Glutamatergic neuron (in vitro differentiated cells): Measurements from ENCODE around the gene ECEL1. TPM values are rescaled to one million over a fixed set of nuclear protein-coding genes. Genes with fewer than 3 reads are reported as not detected.

ENCODE experiments used
- DNase-seq: peaks from one replicate; pipeline ENCODE4 v3.0.0; 2022
- H3K27ac Mint-ChIP-seq: one replicate; pipeline ENCODE4 v1.8.0; 2020; ENCODE audit warnings: mild to moderate bottlenecking, mixed read lengths, inconsistent platforms; ENCODE audit not compliant: unreplicated experiment
- H3K27me3 Mint-ChIP-seq: one replicate; pipeline ENCODE4 v1.8.0; 2020; ENCODE audit warnings: mild to moderate bottlenecking, moderate library complexity, mixed read lengths, inconsistent platforms; ENCODE audit not compliant: unreplicated experiment
- H3K36me3 Mint-ChIP-seq: one replicate; pipeline ENCODE4 v1.8.0; 2020; ENCODE audit warnings: mild to moderate bottlenecking, mixed read lengths, inconsistent platforms; ENCODE audit not compliant: unreplicated experiment
- H3K4me1 Mint-ChIP-seq: one replicate; pipeline ENCODE4 v1.8.0; 2020; ENCODE audit warnings: mild to moderate bottlenecking, low read depth, mixed read lengths, inconsistent platforms; ENCODE audit not compliant: unreplicated experiment
- H3K4me3 Mint-ChIP-seq: one replicate; pipeline ENCODE4 v1.8.0; 2020; ENCODE audit warnings: mild to moderate bottlenecking, mixed read lengths, inconsistent platforms; ENCODE audit not compliant: unreplicated experiment
- H3K9me3 Mint-ChIP-seq: one replicate; pipeline ENCODE4 v1.8.0; 2020; ENCODE audit warnings: mild to moderate bottlenecking, moderate library complexity, mixed read lengths, inconsistent platforms; ENCODE audit not compliant: unreplicated experiment
- CTCF ChIP-seq: fragments of 200-600 bp; sonication (generic); IDR thresholded peaks from one replicate; pipeline ENCODE4 v1.5.0; 2021; ENCODE audit not compliant: partially characterized antibody, unreplicated experiment
- total RNA-seq: library from RNA; stranded (reverse); fragmentation: NEBNext Ultra II Directional; extraction: Animal tissue kit (Norgen Biotek cat#: 25700); gene quantifications from one replicate; pipeline ENCODE4 v1.2.1, GENCODE V29; 2021; ENCODE audit not compliant: unreplicated experiment

Gene ECEL1
- total RNA-seq, 1 donor from 2014 or later, result 2.3 TPM

- no peak for TF ChIP-seq CTCF
- H3K36me3 Mint-ChIP-seq, result peaks cover 3% of the 10 kb centered on the region
- no peak overlapping the region for H3K27ac Mint-ChIP-seq
- H3K4me3 Mint-ChIP-seq, result peak overlapping the region; percentile 34
- peaks cover 15% of the 10 kb centered on the region for H3K27me3 Mint-ChIP-seq
- H3K9me3 Mint-ChIP-seq, result peaks cover 7% of the 10 kb centered on the region
- DNase-seq, result peak; percentile 84
- H3K4me1 Mint-ChIP-seq, result peaks cover 13% of the 10 kb centered on the region
Observed at GRCh38 chr2:232502911-232503808, 15.5 kb upstream of the ECEL1 start.

GRCh38 chr2:232502511-232502910 lies 14.9 kb upstream of the ECEL1 start:
- Mint-ChIP-seq H3K4me1 (peaks cover 13% of the 10 kb centered on the region), H3K27me3 (peaks cover 15% of the 10 kb centered on the region), H3K36me3 (peaks cover 3% of the 10 kb centered on the region), H3K4me3 (peak overlapping the region; percentile 79), H3K9me3 (peaks cover 7% of the 10 kb centered on the region), H3K27ac (peak overlapping the region; percentile 59)
- TF ChIP-seq CTCF, result no peak
- DNase-seq, result no peak

DNA sequence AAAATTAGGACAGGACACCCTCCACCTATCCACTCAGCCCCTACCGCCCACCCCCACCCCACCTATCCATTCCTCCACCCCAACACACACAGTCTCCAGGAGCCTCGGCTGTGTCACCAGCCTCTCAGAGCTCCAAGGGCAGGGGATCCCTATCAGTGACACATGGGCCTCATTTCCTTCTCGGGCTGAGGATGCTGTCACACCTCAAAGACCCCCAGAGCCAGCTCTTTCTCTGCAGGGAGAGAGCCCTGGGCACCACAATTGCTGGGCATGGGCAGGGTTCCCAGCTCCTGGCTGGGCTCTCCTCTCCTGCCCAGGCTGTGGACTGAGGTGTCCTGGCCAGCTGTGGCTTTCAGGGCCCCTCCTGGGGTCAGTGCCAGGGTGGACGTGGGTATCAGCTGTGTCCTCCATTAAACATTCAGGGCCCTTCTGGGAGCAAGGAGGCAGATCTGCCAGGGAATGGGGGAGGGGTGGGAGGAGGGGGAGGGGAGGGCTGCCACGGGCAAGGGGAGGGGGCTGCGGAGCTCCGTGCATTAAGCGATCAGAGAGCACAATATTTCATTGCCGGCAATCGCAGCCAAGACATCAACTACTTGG lies 14.3 kb upstream of the ECEL1 start:
- Mint-ChIP-seq H3K27me3 (peaks cover 13% of the 10 kb centered on the region), H3K27ac (no peak overlapping the region), H3K4me3 (peak overlapping the region; percentile 79), H3K4me1 (peaks cover 13% of the 10 kb centered on the region), H3K9me3 (peaks cover 7% of the 10 kb centered on the region), H3K36me3 (peaks cover 3% of the 10 kb centered on the region)
- DNase-seq, result no peak
- no peak for TF ChIP-seq CTCF

DNA sequence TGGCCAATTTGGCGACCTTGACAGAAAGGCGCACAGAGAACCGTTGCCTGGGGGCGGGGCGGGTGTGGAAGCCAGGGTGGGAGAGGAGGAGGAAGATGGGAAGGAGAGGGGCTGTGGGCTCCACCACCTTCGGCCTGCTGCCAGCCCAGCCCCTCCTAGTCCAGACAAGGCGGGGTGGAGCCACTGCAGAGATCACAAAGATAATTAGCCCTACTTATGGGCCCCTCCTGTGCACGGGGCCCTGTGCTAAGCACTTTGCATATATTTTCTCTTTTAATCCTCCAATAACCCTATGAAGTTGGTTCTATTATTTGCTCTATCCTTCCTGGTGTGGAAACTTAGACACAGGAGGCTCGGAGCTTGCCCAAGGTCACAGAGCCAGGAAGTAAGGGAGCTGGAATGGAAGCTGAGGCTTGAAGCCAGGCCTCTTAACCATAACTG lies 13.7 kb upstream of the ECEL1 start:
- peaks cover 7% of the 10 kb centered on the region for H3K9me3 Mint-ChIP-seq
- TF ChIP-seq CTCF, result no peak
- no peak overlapping the region for H3K4me3 Mint-ChIP-seq
- peaks cover 3% of the 10 kb centered on the region for H3K36me3 Mint-ChIP-seq
- no peak overlapping the region for H3K27ac Mint-ChIP-seq
- no peak for DNase-seq
- H3K4me1 Mint-ChIP-seq, result peaks cover 13% of the 10 kb centered on the region
- H3K27me3 Mint-ChIP-seq, result peaks cover 13% of the 10 kb centered on the region

- Mint-ChIP-seq H3K36me3 (peaks cover 3% of the 10 kb centered on the region), H3K9me3 (peaks cover 2% of the 10 kb centered on the region), H3K27me3 (peaks cover 9% of the 10 kb centered on the region), H3K27ac (no peak overlapping the region), H3K4me3 (no peak overlapping the region), H3K4me1 (peaks cover 7% of the 10 kb centered on the region)
- DNase-seq, result no peak
- no peak for TF ChIP-seq CTCF
Observed at GRCh38 chr2:232498452-232498851, 10.8 kb upstream of the ECEL1 start.
